H1 (cell line): ENCODE measurements around the gene COL9A2. TPM values are rescaled to one million over a fixed set of nuclear protein-coding genes. Genes with fewer than 3 reads are reported as not detected.

Experiments
- CEBPB ChIP-seq: IDR thresholded peaks from 2 replicates; pipeline ENCODE4 v1.6.1; 2012; ENCODE audit warnings: low read depth, low read length
- CHD7 ChIP-seq: fragments of 300-600 bp; sonication (generic); IDR thresholded peaks from 2 replicates; pipeline ENCODE4 v1.7.1; 2012; ENCODE audit warnings: low read length, moderate library complexity, mild to moderate bottlenecking, inconsistent platforms; ENCODE audit not compliant: insufficient replicate concordance
- polyA plus RNA-seq, 7 experiments: library from polyadenylated mRNA; depleted of rRNA in 3 of 7; stranded (reverse) in 5 of 7; unstranded in 2 of 7; fragments of >200 nt in 5 of 7; fragments of 200-250 nt in 2 of 7; gene quantifications; 1 replicate in 5 of 7; 2 replicates in 1 of 7; 4 replicates in 1 of 7; pipeline versions ENCODE4 v1.2.1 to v1.2.3, GENCODE V29; 2011 to 2013; ENCODE audit warnings: missing spikeins in 2 of 7, mixed read lengths in 2 of 7
- total RNA-seq: library from RNA; stranded (reverse); fragmentation: NEBNext Ultra II Directional; extraction: Animal tissue kit (Norgen Biotek cat#: 25700); gene quantifications from 2 replicates; pipeline ENCODE4 v1.2.1, GENCODE V29; 2021

COL9A2 gene
- total and polyA plus RNA-seq, 2 of the 8 experiments (the other 6 are each of a cell fraction or from before 2014, with no cell fraction given): 3.2 to 3.3 TPM

DNA sequence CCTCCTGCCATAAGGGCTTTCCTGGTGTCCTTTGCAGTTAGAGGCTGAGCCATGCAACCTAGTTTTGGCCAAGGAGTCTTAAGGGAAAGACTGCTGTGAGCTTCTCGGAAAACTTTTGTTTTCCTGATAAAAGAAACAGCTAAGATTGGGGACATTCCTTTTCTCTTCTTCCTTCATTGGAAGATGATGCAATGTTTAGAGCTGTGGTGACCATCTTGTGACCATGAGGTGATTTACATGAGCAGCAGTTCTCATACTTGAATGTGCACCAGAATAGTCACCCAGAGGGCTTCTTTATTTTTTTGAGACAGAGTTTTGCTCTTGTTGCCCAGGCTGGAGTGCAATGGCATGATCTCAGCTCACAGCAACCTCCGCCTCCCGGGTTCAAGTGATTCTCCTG is 36.0 kb upstream of the COL9A2 start (continued):
- TF ChIP-seq CHD7: no peak
- TF ChIP-seq CEBPB: no peak
